CD14-positive monocyte (primary cell): ENCODE results near the gene RAB1B. TPM values are rescaled to one million over a fixed set of nuclear protein-coding genes. Genes with fewer than 3 reads are reported as not detected.

Experiments
- DNase-seq, 3 donors: peaks; one replicate each; pipeline ENCODE4 v3.0.0-alpha.2; 2011 to 2022
- H2AFZ ChIP-seq: 2 replicates; pipeline ENCODE4 v1.6.0; 2012; ENCODE audit warnings: mild to moderate bottlenecking, low read depth, low read length, inconsistent platforms; ENCODE audit not compliant: insufficient read depth, poor library complexity, severe bottlenecking
- H3K27ac ChIP-seq, 2 donors: 1 replicate in 1 of 2; 2 replicates in 1 of 2; pipeline ENCODE4 v1.5.1; 2012 to 2013; ENCODE audit warnings: low read length in 2 of 2, control low read depth in 1 of 2, inconsistent platforms in 1 of 2, low read depth in 1 of 2, mild to moderate bottlenecking in 1 of 2
- H3K27me3 ChIP-seq, 2 donors: one replicate each; pipeline versions ENCODE4 v1.6.0 to v1.6.1; 2011 to 2013; ENCODE audit warnings: low read length in 2 of 2; ENCODE audit not compliant: control insufficient read depth in 2 of 2, insufficient read depth in 2 of 2
- H3K36me3 ChIP-seq, 2 donors: replicated peaks in 1 of 2; 1 replicate in 1 of 2; 2 replicates in 1 of 2; pipeline versions ENCODE4 v1.5.1 to v1.6.1; 2012 to 2013; ENCODE audit warnings: low read length in 2 of 2, control low read depth in 1 of 2, inconsistent platforms in 1 of 2, mild to moderate bottlenecking in 1 of 2; ENCODE audit not compliant: insufficient read depth in 2 of 2, control insufficient read depth in 1 of 2
- H3K4me1 ChIP-seq, 2 donors: 1 replicate in 1 of 2; 2 replicates in 1 of 2; pipeline versions ENCODE4 v1.5.1 to v1.6.1; 2012 to 2013; ENCODE audit warnings: low read length in 2 of 2, control low read depth in 1 of 2, inconsistent platforms in 1 of 2, mild to moderate bottlenecking in 1 of 2, moderate library complexity in 1 of 2; ENCODE audit not compliant: insufficient read depth in 2 of 2, control insufficient read depth in 1 of 2
- H3K4me2 ChIP-seq: replicated peaks from 2 replicates; pipeline ENCODE3; 2012; ENCODE audit warnings: low read length, moderate library complexity, mild to moderate bottlenecking; ENCODE audit not compliant: poor library complexity, severe bottlenecking; ENCODE audit errors: extremely low read depth
- H3K4me3 ChIP-seq, 3 experiments: fragments of 200-600 bp in 1 of 3; sonication (generic) in 1 of 3; replicated peaks in 1 of 3; 1 replicate in 2 of 3; 2 replicates in 1 of 3; pipeline ENCODE4 v1.5.1; 2011 to 2013; ENCODE audit warnings: low read length in 3 of 3, mild to moderate bottlenecking in 3 of 3, control low read depth in 2 of 3, low read depth in 2 of 3, inconsistent platforms in 1 of 3, moderate library complexity in 1 of 3
- H3K79me2 ChIP-seq: 2 replicates; pipeline ENCODE4 v1.6.0; 2012; ENCODE audit warnings: mild to moderate bottlenecking, control low read depth, inconsistent platforms, low read length, moderate library complexity; ENCODE audit not compliant: insufficient read depth
- H3K9ac ChIP-seq: 2 replicates; pipeline ENCODE4 v1.6.0; 2017; ENCODE audit warnings: low read length, mild to moderate bottlenecking; ENCODE audit not compliant: insufficient read depth, poor library complexity, severe bottlenecking
- H3K9me3 ChIP-seq, 2 donors: replicated peaks in 1 of 2; 1 replicate in 1 of 2; 2 replicates in 1 of 2; pipeline versions ENCODE4 v1.5.1 to v1.6.1; 2012 to 2013; ENCODE audit warnings: low read length in 2 of 2, control low read depth in 1 of 2; ENCODE audit not compliant: control insufficient read depth in 1 of 2, insufficient read depth in 1 of 2
- H4K20me1 ChIP-seq: 2 replicates; pipeline ENCODE4 v1.6.0; 2012; ENCODE audit warnings: mild to moderate bottlenecking, low read length, control low read depth, moderate library complexity; ENCODE audit not compliant: insufficient read depth
- H3K27ac Mint-ChIP-seq, 7 donors: one replicate each; pipeline ENCODE4 v1.8.0; 2020; ENCODE audit warnings: mild to moderate bottlenecking in 7 of 7, mixed read lengths in 7 of 7, moderate library complexity in 6 of 7, inconsistent platforms in 2 of 7
- H3K27me3 Mint-ChIP-seq, 3 donors: one replicate each; pipeline ENCODE4 v1.8.0; 2021 to 2022; ENCODE audit warnings: low read depth in 3 of 3, mild to moderate bottlenecking in 3 of 3, mixed read lengths in 3 of 3, moderate library complexity in 3 of 3, inconsistent platforms in 1 of 3
- H3K36me3 Mint-ChIP-seq, 2 donors: one replicate each; pipeline ENCODE4 v1.8.0; 2020; ENCODE audit warnings: mixed read lengths in 2 of 2, inconsistent platforms in 1 of 2, mild to moderate bottlenecking in 1 of 2
- H3K4me1 Mint-ChIP-seq: one replicate; pipeline ENCODE4 v1.8.0; 2020; ENCODE audit warnings: mild to moderate bottlenecking, mixed read lengths
- H3K4me3 Mint-ChIP-seq, 2 donors: one replicate each; pipeline ENCODE4 v1.8.0; 2020; ENCODE audit warnings: mild to moderate bottlenecking in 2 of 2, mixed read lengths in 2 of 2, moderate library complexity in 1 of 2
- H3K9me3 Mint-ChIP-seq, 7 donors: one replicate each; pipeline ENCODE4 v1.8.0; 2020 to 2022; ENCODE audit warnings: mixed read lengths in 7 of 7, mild to moderate bottlenecking in 6 of 7, moderate library complexity in 6 of 7, inconsistent platforms in 2 of 7
- CTCF ChIP-seq: fragments of 200-600 bp; IDR thresholded peaks from one replicate; pipeline ENCODE4 v1.8.0; 2022; ENCODE audit warnings: antibody characterized with exemption, mild to moderate bottlenecking
- WGBS: methylation state at CpG from one replicate; pipeline ENCODE4 v1.1.5; 2013; ENCODE audit warnings: missing lambda C conversion rate; ENCODE audit not compliant: insufficient coverage; 5-methylcytosine and 5-hydroxymethylcytosine counted together
- intact Hi-C, 2 donors: fragments of 100-400 bp; cut with micrococcal nuclease; formaldehyde crosslinking; loops; one replicate each; pipeline versions ENCODE4 v1.15.0 to v1.15.1; 2023
- polyA plus RNA-seq, 3 donors: library from polyadenylated mRNA; depleted of rRNA in 1 of 3; unstranded in 2 of 3; stranded (reverse) in 1 of 3; fragments of 300-500 nt in 2 of 3; fragments of >200 nt in 1 of 3; fragmentation: Illumina TruSeq in 2 of 3; gene quantifications; 1 replicate in 2 of 3; 2 replicates in 1 of 3; pipeline ENCODE4 v1.2.3, GENCODE V29; 2012 to 2021

RAB1B gene
- polyA plus RNA-seq, 3 donors, result 17.9 to 90.5 (median 18.8) TPM

GRCh38 chr11:66259956-66260355, 8.5 kb upstream of the RAB1B start:
- H3K27me3 Mint-ChIP-seq, result peaks cover 34 to 51% (median 41%) of the 10 kb centered on the region in 3 donors
- Histone ChIP-seq H3K27ac (no peak overlapping the region), H3K36me3 (no peaks in the 10 kb centered on the region), H3K4me3 (no peak overlapping the region), H3K27me3 (peaks cover 20 to 37% of the 10 kb centered on the region in 2 donors), H3K4me1 (peaks cover 16 to 21% of the 10 kb centered on the region in 2 donors), H3K9me3 (peaks cover 0 to 8% of the 10 kb centered on the region in 2 donors), H4K20me1 (no peaks in the 10 kb centered on the region), H3K79me2 (no peaks in the 10 kb centered on the region), H3K4me2 (no peak overlapping the region), H3K9ac (no peak overlapping the region), H2AFZ (no peak overlapping the region)
- DNase-seq, result no peak
- H3K4me1 Mint-ChIP-seq, result peaks cover 11% of the 10 kb centered on the region
- H3K4me3 Mint-ChIP-seq, result peak overlapping the region in 1 of 2 donors; percentile 26
- H3K36me3 Mint-ChIP-seq, result peaks cover 7 to 13% of the 10 kb centered on the region in 2 donors
- intact Hi-C loops, result no loop called here
- 100% methylated on average over 3 of the region's 4 CpGs for WGBS
- H3K9me3 Mint-ChIP-seq, result peaks cover 0 to 19% (median 3%) of the 10 kb centered on the region in 7 donors
- TF ChIP-seq CTCF, result no peak
- peak overlapping the region in 1 of 7 donors; percentile 41 for H3K27ac Mint-ChIP-seq

GRCh38 chr11:66261578-66261977, 6.9 kb upstream of the RAB1B start:
- Histone ChIP-seq H3K4me3 (no peak overlapping the region), H3K79me2 (no peaks in the 10 kb centered on the region), H3K4me2 (no peak overlapping the region), H3K9me3 (peaks cover 0 to 7% of the 10 kb centered on the region in 2 donors), H4K20me1 (no peaks in the 10 kb centered on the region), H3K4me1 (peaks cover 16 to 22% of the 10 kb centered on the region in 2 donors), H2AFZ (no peak overlapping the region), H3K9ac (no peak overlapping the region), H3K27ac (no peak overlapping the region), H3K36me3 (no peaks in the 10 kb centered on the region), H3K27me3 (peaks cover 8 to 20% of the 10 kb centered on the region in 2 donors)
- WGBS, result 97% methylated on average over 16 of the region's 16 CpGs
- H3K9me3 Mint-ChIP-seq, result peaks cover 0 to 9% (median 2%) of the 10 kb centered on the region in 7 donors
- peaks cover 19 to 35% (median 25%) of the 10 kb centered on the region in 3 donors for H3K27me3 Mint-ChIP-seq
- intact Hi-C loops, result no loop called here
- peaks cover 11% of the 10 kb centered on the region for H3K4me1 Mint-ChIP-seq
- H3K4me3 Mint-ChIP-seq, result peak overlapping the region in 1 of 2 donors; percentile 28
- no peak for TF ChIP-seq CTCF
- H3K36me3 Mint-ChIP-seq, result peaks cover 7 to 13% of the 10 kb centered on the region in 2 donors
- H3K27ac Mint-ChIP-seq, result no peak overlapping the region
- DNase-seq, result no peak
